ENCODE measurements around the gene HIGD1C.
"Not testable (repeated sequence)": the region's sequence is repeated elsewhere in the genome, so short reads cannot be mapped to it uniquely, and the experiment has no call there.

HIGD1C gene

GRCh38 chr12:50952510-50952909 lies at the start of gene HIGD1C:
HIGD1C (plus strand) TSS chr12:50952544; CDS start chr12:50953999, 1,455 bp downstream.
- DNase-seq (ENCODE audit: low read depth) = no peak

DNA sequence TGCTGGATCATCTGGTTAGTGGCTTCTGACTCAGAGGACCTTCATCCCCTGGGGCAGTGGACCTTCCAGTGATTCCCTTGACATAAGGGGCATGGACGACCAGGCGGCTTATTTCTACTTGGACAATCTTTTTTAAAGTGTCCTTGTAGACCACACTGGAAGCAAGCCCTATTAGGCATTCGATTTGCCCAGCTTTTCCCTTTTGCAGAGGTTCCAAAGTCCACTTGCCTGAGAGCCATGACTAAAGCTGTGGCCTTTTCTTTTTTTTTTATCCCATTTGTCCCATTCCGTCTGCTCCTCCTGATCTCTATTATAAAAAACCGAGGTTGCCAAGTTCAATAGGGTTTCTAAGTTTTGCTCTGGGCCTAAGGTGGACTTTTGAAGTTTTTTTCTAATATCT lies 43.9 kb upstream of the HIGD1C start:
- DNase-seq (ENCODE audit: low read depth) = not testable (repeated sequence)

- not testable (repeated sequence) for DNase-seq (ENCODE audit: low read depth)
These were observed 40.0 kb upstream of the HIGD1C start for GRCh38 chr12:50912361-50912760.

GRCh38 chr12:50913224-50913623 lies 39.1 kb upstream of the HIGD1C start:
- no peak for DNase-seq (ENCODE audit: low read depth)

DNA sequence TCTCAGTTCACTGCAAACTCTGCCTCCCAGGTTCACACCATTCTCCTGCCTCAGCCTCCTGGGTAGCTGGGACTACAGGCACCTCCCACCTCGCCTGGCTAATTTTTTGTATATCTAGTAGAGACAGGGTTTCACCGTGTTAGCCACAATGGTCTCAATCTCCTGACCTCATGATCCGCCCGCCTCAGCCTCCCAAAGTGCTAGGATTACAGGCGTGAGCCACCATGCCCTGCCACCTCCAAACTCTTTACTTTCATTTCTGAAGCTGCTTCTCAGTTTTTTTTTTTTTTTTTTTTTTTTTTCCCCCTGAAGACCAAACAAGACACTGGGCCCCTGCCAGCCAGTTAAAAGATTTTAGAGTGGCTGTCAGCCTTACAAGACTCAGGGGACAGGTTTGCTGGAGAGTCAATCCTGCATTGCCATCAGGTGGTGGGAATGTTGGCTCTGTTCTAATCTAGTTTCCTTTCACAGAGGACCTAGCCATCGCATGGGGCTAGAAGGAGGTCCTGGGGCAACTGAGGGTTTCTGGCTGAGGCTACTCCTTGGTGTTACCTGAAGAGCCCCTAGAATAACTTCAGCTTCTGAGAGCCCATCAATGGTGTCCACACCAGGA lies 37.4 kb upstream of the HIGD1C start:
- no peak for DNase-seq (ENCODE audit: low read depth)

DNA sequence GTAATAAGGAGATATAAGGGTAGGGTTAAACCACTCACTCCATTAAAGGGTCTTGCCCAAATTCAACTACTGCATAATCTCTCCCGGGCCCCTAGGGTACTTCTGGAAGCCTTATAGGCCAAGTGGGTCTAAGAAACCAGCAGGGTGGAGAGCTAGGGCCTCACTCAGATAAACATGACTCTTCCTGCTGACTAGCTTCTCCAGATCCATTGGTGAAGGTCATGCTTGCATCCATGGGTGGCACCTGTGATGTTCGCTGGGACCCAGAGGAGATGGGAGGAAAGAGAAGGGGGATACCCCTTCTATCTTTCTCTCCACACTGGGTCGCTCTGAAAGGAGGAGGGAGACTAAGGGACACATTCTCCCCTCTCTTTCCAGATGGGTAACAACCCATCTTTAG lies 36.1 kb upstream of the HIGD1C start:
- DNase-seq (ENCODE audit: low read depth) = no peak

DNA sequence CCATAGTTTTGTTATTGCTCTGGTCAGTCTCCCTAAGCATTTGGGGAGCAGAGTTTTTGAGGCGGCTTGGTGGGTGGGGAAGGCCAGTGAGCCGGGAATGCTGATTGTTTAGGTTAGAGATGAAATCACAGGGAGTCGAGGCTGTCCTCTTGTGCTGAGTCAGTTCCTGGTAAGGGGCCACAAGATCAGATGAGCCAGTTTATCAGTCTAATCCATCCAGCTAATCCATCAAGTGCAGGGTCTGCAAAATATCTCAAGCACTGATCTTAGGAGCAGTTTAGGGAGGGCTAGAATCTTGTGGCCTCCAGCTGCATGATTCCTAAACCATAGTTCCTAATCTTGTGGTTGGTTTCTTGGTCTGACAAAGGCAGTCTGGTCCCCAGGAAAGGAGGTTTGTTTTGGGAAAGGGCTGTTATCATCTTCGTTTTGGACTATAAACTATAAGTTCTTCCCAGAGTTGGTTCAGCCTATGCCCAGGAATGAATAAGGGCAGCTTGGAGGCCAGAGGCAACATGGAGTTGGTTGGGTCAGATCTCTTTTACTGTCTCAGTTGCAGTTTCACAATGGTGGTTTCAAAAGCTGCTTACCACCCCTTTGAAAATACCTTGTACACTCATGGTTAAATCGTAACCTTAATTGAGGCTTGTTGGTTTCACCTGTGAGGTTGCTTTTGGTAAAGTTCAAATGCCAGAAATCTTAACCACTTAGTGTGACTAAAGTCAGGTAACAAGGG lies 33.6 kb upstream of the HIGD1C start:
- DNase-seq (ENCODE audit: low read depth) = no peak

GRCh38 chr12:50922820-50923219 lies 29.5 kb upstream of the HIGD1C start:
- no peak for DNase-seq (ENCODE audit: low read depth)

DNA sequence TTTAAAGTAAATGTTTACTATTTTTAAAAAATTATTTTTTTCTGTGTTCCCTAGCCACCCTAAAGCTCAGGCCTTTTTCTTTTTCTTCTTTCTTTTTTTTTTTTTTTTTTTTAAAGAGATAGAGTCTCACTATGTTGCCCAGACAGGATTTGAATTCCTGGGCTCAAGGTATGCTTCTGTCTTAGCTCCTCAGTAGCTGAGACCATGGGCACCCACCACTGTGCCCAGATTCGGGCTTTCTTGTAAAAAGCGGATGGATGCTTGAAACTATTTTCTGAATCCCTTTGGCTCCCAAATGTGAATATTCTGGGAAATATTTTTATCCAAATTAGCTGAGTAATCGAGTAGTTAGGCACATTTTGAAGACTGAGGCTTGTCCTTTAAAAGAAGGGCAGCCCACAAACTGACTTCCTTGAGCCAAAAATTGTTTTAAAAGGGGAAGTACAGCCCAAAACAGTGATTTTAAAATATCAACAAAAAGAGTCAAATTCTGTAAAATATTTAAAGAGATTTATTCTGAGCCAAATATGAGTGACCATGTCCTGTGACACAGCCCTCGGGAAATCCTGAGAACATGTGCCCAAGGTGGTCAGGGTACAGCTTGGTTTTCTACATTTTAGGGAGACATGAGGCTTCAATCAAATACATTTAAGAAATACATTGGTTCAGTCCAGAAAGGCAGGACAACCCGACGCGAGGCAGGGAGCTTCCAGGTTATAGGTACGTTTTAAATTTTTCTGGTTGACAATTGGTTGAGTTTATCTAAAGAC lies 28.8 kb upstream of the HIGD1C start:
- DNase-seq (ENCODE audit: low read depth) = no peak

DNA sequence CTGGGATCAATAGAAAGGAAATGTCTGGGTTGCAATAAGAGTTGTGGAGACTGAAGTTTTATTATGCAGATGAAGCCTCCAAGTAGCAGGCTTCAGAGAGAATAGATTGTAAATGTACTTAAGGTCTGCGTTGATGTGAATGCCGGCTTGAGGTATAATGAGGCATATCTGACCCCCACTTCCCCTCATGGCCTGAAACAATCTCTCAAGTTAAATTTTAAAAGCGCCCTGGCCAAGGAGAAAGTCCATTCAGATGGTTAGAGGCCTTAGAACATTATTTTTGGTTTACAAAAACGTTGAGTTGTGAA lies 28.3 kb upstream of the HIGD1C start:
- no peak for DNase-seq (ENCODE audit: low read depth)

DNA sequence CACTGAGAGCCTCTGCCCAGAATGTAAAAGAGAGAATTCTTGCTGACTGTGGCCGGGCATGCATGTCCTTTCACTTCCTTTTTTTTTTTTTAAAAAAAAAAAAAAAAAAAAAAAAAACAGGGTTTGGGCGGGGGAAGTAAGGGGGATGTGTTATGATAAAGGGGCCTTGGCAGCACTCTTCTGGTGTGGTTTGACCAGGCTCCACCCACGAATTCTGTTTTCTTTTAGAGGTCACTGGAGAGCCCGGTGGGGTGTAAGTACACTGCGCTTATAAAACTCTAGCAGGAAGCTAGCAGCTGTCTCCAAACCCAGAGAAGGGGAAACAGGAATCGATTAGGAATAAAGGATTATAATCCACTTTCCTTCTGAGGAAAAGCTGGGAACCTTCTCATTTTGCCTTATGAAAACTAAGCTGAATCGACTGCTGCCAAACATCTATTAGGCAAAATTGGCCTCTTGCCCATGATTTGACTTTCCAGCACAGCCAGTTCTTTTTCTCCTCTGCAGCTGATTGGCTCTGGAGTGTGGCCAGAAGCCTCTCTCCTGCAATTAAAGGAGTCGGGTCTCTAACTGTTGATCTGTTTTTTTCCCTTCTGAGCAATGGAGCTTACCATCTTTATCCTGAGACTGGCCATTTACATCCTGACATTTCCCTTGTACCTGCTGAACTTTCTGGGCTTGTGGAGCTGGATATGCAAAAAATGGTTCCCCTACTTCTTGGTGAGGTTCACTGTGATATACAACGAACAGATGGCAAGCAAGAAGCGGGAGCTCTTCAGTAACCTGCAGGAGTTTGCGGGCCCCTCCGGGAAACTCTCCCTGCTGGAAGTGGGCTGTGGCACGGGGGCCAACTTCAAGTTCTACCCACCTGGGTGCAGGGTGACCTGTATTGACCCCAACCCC lies 27.7 kb upstream of the HIGD1C start:
- no peak for DNase-seq (ENCODE audit: low read depth)

DNA sequence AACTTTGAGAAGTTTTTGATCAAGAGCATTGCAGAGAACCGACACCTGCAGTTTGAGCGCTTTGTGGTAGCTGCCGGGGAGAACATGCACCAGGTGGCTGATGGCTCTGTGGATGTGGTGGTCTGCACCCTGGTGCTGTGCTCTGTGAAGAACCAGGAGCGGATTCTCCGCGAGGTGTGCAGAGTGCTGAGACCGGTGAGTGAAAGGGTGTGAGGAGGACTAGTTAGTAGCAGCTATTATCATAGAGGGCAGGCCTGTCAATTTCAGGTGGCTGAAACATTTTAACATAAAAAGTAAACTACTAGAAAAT lies 27.0 kb upstream of the HIGD1C start:
- DNase-seq (ENCODE audit: low read depth) = no peak

- DNase-seq (ENCODE audit: low read depth) = no peak
These were observed 26.4 kb upstream of the HIGD1C start for GRCh38 chr12:50925920-50926319.

GRCh38 chr12:50926415-50926814 lies 25.9 kb upstream of the HIGD1C start:
- no peak for DNase-seq (ENCODE audit: low read depth)

GRCh38 chr12:50926932-50927331 lies 25.4 kb upstream of the HIGD1C start:
- DNase-seq (ENCODE audit: low read depth) = not testable (repeated sequence)

DNA sequence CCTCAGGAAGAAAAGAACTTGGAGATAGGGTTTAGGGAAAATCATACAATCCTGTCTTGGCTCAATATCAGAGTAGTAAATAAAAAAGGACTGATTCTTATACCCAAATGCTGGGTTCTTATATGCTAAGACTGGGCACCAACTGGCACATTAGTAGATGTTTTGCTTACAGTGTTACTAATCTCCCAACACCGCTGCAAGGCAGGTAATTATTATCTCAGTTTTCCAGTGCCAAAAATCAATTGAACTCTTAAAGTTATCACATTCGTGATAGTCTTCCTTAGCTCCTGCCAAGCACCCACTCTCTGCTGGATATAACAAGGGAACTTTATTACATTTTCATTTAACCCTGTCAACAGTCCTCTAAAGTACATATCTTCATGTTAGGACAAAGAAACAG lies 25.0 kb upstream of the HIGD1C start:
- no peak for DNase-seq (ENCODE audit: low read depth)

- no peak for DNase-seq (ENCODE audit: low read depth)
These were observed 24.5 kb upstream of the HIGD1C start for GRCh38 chr12:50927766-50928224.

DNA sequence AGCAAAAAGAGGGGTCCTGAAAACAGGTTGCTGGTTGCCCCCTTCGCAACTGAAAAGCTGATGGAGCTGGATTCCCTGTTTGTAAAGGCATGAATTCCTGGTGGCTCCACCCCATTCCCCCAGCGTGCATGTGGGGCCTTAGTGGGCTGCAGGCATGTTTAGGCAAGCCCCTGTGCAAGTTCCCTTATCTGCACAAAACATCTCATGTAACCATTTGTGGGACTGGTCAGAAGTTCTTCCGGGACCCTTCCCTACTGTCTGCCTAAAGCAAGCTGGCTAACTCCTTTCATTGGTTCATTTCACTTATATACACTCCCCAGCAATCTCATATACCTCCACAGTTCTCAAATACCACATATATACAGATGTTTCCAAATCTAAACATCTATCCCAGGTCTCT lies 24.0 kb upstream of the HIGD1C start:
- DNase-seq (ENCODE audit: low read depth) = no peak

DNA sequence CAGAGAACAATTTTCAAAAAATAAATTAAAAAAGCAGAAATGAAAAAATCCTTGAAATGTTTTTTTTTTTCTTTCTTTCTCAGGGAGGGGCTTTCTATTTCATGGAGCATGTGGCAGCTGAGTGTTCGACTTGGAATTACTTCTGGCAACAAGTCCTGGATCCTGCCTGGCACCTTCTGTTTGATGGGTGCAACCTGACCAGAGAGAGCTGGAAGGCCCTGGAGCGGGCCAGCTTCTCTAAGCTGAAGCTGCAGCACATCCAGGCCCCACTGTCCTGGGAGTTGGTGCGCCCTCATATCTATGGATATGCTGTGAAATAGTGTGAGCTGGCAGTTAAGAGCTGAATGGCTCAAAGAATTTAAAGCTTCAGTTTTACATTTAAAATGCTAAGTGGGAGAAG lies 22.5 kb upstream of the HIGD1C start:
- DNase-seq (ENCODE audit: low read depth) = no peak

GRCh38 chr12:50930477-50930876 lies 21.9 kb upstream of the HIGD1C start:
- not testable (repeated sequence) for DNase-seq (ENCODE audit: low read depth)

- no peak for DNase-seq (ENCODE audit: low read depth)
These were observed 19.5 kb upstream of the HIGD1C start for GRCh38 chr12:50932787-50933280.

DNA sequence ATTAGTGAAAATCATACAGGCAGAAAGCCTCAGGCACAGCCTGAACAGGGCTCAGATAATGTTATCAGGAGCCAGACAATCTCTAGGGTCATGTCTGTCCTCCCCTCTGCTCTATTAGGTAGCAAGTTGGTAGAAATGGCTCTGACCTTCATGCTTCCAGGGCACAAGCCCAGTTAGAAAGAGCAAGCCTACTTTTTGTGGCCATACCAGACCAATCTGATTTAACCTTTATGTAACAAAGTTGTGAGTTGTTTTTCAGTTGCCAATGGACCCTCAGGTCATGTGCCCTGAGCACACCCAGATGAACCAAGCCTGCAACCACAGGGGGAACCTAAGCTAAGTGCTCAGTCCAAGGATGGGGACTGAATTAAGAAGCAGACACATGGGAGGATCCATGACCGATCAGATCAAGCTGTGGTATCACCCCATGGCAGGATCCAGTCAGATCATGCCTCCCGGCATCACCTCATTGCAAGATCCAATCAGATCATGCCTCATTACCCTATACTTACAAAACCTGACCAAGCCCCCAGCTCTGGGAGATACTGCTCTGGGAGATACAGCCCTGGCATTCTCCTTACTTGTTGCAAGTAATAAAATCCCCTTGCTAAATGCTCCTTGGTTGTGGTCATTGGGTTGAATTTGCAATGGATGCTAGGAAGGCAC lies 18.8 kb upstream of the HIGD1C start:
- DNase-seq (ENCODE audit: low read depth) = no peak

Measured in activated T-helper 1 cell treated with Interleukin-2 at 50 U/mL for 16 hours (primary cell).